Heart left ventricle (tissue), 13 donors: ENCODE results near the gene ASIC1.

ENCODE experiments used
- CTCF ChIP-seq, 12 donors: fragments of 200-600 bp; sonication (generic) in 4 of 12; IDR thresholded peaks; one replicate each; pipeline versions ENCODE4 v1.5.0 to v1.8.0; 2018 to 2022; ENCODE audit warnings: antibody characterized with exemption in 12 of 12, mild to moderate bottlenecking in 5 of 12
- POLR2A ChIP-seq, 2 donors: fragments of 450-650 bp; IDR thresholded peaks; one replicate each; pipeline ENCODE4 v1.6.1; 2017; ENCODE audit warnings: antibody characterized with exemption in 2 of 2, mild to moderate bottlenecking in 2 of 2, moderate library complexity in 2 of 2
- donor health status: ischemic (EF 13 %, LVEDD 7.1; RV severe dilation, severe dysfunction).
- donor health status: DM: no; HTN: yes; CAD: no.
- donor health status: DM: no; HTN: no; CAD: no.
- donor health status: ischemic (EF 25% LVEDD 6.9; RV normal size, moderate dysfunction).
- donor health status: ischemic (EF 25% LVEDD 5.7; RV mildly dilated, moderate dysfunction).
- donor health status: ischemic (EF 35%, LVEDD 5.7; RV mildly dilated, moderate dysfunction).
- donor health status: nonischemic (EF 11% LVEDD 7.7; RV severe dilation, severe dysfunction).
- donor health status: DM: yes; HTN: yes; CAD: no.
- donor health status: PGD.
- donor health status: ischemic (EF 29% LVEDD 5.4; RV normal size, mild dysfunction).
- donor health status: nonischemic (EF 23%, LVEDD 6.1; RV moderate dilation, normal function).

GRCh38 chr12:50112456-50113218 lies 55.2 kb downstream of the ASIC1 start:
- no peak for TF ChIP-seq CTCF (IDR thresholded peaks at IDR 0.05)
- no peak for TF ChIP-seq POLR2A (IDR thresholded peaks at IDR 0.05)
